Measurements from ENCODE around the gene ABCC1. TPM values are rescaled to one million over a fixed set of nuclear protein-coding genes. Genes with fewer than 3 reads are reported as not detected.

The ABCC1 gene
- total RNA-seq, 1 donor from 2014 or later, result 13.6 TPM

GRCh38 chr16:16112450-16113053 lies 163.1 kb downstream of the ABCC1 start:
- DNase-seq, result no peak

GRCh38 chr16:16113076-16113475 lies 163.7 kb downstream of the ABCC1 start:
- DNase-seq, result no peak

DNA sequence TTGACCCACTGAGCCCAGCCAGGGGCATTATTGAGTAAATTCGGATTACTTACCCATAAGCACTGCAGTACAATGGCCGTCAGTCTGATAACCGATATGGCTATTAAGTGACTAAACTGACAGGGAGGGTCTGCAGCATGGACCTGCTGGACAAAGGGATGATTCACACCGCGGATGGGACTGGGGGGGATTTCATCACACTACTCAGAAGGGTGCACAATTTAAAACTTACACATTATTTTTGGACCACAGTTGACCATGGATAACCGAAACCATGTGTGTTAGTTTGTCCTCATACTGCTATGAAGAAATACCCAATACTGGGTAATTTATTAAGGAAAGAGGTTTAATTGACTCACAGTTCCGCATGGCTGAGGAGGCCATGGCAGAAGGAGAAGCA lies 167.4 kb downstream of the ABCC1 start:
- no peak for DNase-seq

DNA sequence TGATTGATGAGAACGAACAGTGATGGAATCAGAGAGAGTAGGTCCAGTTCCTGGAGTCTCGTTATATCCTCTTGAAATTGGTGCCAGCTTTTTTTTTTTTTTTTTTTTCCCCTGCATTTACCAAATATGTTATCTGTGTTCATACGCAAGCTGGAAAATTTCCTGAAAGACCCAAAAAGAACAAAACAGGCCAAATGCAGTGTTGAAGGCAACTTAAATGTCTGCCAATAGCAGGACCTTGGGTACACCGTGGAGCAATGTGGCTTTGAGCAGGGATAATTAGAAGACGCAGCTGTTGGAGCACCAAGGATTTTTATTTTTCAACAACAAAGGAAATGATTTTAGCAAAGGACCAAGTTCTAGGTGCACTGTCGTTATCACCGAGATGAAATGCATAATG lies 168.9 kb downstream of the ABCC1 start:
- DNase-seq, result no peak

DNA sequence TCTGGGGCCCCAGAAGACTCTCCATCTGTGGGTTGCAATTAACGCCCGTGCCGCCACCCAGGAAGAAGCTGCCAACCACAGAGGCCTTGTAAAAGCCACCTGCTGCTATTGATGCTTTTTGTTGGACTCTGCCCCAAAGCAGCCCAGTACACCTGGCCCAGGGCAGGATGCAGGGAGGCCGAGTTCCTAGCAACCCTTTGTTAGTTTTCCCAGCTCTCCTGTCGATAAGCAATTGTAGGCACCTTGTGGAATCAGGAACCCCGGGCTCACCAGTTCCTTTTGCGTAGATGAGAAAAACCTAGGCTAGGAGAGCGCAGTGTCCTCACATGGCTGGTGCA lies 170.6 kb downstream of the ABCC1 start:
- DNase-seq, result no peak

- DNase-seq, result peak; percentile 56
Measured at GRCh38 chr16:16120382-16121184, 171.2 kb downstream of the ABCC1 start.

- no peak for DNase-seq
Measured at GRCh38 chr16:16121185-16121727, 171.8 kb downstream of the ABCC1 start.

DNA sequence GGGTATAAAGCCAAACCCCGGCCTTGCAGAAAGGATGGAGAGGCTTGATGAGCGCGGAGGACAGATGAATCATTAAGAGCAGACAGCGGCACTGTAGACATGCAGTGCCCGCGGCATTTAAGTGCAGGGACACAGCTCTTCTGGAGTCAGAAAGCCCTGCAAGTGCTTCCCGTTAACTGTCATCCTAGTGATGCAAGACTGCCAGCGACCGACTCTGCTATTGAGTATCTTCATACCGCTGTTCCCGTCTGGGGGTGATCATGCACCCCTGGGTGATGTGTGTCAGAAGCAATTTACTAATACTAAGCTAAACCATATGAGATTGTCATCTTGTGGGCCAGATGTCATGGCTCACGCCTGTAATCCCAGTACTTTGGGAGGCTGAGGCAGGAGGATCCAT lies 172.8 kb downstream of the ABCC1 start:
- DNase-seq, result no peak

DNA sequence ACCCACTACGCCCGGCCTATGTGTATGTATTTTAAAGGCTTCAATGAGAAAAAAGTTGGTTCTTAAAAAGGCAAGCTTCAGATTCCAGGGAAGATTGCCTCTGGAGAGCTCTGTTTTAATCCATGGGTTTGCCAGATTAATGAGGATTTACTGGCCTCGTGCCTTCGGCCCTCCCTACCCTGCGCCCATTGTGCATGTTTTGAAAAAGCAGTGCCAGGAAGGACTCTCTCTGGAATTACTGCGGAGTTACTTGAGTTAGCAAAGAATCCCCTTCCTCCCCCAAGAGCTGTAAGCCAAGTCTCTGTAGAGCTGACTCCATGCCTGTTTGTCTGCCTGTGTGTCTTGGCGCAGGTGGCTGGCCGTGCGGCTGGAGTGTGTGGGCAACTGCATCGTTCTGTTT lies 175.0 kb downstream of the ABCC1 start:
- DNase-seq, result no peak

DNA sequence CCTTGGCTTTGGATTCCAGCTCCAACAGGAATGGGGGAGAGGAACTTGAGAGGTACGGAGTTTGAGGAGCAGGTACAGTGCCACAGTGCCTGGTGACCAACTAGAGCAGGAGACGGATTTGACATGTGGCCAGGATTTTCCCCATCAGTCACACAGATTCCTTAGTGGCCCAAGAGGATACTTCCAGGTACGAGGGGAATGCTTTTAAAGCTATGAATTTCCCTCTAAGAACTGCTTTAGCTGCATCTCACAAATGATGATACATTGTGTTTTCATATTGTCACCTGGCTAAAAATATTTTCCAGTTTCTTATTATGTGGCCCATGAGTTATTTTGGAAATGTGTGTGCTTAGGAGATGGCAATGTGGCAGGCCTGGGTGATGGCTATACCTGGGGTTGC lies 175.6 kb downstream of the ABCC1 start:
- DNase-seq, result no peak

GRCh38 chr16:16126896-16127295 lies 177.5 kb downstream of the ABCC1 start:
- no peak for DNase-seq

GRCh38 chr16:16127469-16128116 lies 178.2 kb downstream of the ABCC1 start:
- DNase-seq, result peak; percentile 75

DNA sequence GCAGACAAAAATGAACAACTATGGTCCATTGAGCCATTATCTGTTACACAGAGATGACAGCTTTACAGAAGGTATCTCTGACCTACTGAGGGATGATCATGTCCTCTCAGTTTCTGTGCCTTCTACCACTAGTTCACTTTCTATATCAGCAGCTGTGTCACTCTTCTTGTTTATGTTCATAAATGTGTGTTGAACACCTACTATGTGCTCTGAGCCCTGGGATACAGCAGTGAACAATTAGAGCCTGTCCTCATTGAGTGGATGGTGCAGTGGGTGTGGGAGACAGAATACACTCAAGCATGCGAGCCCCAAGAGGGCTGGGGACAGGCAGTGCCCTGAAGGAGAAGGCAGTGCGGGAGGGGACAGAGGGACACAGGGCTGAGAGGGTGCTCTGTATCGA lies 181.8 kb downstream of the ABCC1 start:
- DNase-seq, result no peak

DNA sequence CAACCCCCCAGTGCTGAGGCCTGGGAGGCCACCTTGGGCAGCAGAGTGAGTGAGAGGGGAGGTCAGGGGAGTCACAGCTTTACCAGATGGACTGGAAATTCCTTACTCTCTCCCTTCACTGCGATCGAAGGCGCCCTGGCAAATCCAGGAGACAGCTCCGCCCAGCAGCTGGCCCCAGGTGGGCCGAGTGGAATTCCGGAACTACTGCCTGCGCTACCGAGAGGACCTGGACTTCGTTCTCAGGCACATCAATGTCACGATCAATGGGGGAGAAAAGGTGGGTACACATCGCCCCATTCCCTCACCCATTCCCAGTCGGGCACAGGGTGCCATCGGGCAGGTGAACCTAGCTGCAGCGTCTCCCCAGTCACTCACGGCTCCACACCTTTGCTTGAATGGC lies 182.2 kb downstream of the ABCC1 start:
- DNase-seq, result no peak

- DNase-seq, result no peak
Measured at GRCh38 chr16:16133943-16134604, 184.7 kb downstream of the ABCC1 start.

DNA sequence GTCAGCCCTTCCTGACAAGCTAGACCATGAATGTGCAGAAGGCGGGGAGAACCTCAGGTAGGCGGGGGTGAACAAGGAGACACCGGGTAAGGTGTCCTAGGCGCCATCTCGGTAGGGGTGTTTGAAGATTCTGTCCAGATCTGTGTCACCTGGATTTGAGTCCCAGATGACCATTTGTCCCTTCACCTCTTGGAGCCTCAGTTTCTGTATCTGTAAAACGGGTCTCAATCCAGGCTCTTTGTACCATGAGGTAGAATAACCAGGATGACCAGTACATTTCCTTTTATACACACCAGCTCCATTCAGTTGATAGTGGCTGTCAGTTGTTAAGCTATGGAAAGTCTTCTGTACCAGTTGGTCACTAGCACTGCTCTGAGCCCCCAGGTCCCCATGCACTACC lies 187.2 kb downstream of the ABCC1 start:
- no peak for DNase-seq

DNA sequence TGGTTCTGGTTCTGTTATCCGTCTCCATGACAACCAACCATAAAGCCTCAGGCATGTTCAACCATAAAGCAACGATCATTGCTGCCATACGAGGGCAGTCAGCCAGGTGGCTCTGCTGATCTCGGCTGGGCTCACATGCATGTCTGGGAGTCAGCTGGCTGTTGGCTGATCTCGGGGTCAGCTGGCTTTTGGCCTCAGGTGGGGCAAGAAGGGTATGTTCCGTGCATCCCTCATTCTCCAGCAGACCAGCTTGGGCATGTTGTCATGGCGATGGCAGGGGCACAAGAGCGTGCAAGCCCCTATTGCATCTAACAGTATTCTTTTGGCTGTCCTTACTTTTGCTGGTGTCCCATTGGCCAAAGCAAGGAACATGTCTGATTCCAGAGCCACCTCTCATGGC lies 187.7 kb downstream of the ABCC1 start:
- DNase-seq, result no peak

DNA sequence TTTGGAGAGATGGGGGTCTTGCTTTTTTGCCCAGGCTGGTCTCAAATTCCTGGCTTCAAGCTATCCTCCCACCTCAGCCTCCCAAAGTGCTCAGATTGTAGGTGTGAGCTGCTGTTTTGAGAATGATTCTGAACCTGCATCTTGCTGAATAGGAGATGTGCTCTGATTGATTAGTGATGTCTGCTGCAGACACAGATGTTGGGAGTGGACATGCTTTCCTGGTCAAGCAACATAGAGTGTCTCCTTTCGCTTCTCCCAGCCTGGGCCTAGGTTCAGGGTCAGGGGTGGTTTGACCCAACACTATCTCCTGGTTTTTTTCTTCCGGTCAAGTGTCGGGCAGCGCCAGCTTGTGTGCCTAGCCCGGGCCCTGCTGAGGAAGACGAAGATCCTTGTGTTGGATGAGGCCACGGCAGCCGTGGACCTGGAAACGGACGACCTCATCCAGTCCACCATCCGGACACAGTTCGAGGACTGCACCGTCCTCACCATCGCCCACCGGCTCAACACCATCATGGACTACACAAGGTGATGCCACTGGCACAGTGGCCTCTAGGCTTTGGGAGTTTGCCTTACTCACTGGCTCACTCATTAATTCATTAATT lies 188.7 kb downstream of the ABCC1 start:
- no peak for DNase-seq

- no peak for DNase-seq
Measured at GRCh38 chr16:16139061-16139460, 189.6 kb downstream of the ABCC1 start.

GRCh38 chr16:16139806-16140205 lies 190.4 kb downstream of the ABCC1 start:
- no peak for DNase-seq

- no peak for DNase-seq
Measured at GRCh38 chr16:16140537-16140936, 191.1 kb downstream of the ABCC1 start.

- no peak for DNase-seq
Measured at GRCh38 chr16:16141141-16141540, 191.7 kb downstream of the ABCC1 start.
